HEK293T (cell line): ENCODE results near the gene ZFP36.

Source experiments
- CTCF ChIA-PET: fragments of 350-600 bp; formaldehyde crosslinking; extraction: SDS; loops from one replicate; lab custom pipeline; 2021; ENCODE audit warnings: antibody characterized with exemption, inconsistent platforms; lab: Yijun Ruan, JAX
- POLR2A ChIA-PET: fragments of 350-600 bp; formaldehyde crosslinking; extraction: SDS; loops from one replicate; lab custom pipeline; 2020; ENCODE audit warnings: antibody characterized with exemption, inconsistent platforms; lab: Yijun Ruan, JAX
- DNase-seq: peaks from one replicate; pipeline ENCODE4 v3.0.0; 2012; ENCODE audit warnings: mixed read lengths; ENCODE audit errors: extremely low spot score
- ARNT ChIP-seq: fragments of 450-650 bp; IDR thresholded peaks from 2 replicates; pipeline ENCODE4 v1.6.1; 2017; ENCODE audit warnings: mild to moderate bottlenecking
- BHLHE40 ChIP-seq: fragments of 450-650 bp; IDR thresholded peaks from 2 replicates; pipeline ENCODE4 v1.6.1; 2016; ENCODE audit warnings: mild to moderate bottlenecking, moderate library complexity, borderline replicate concordance
- CTBP1 ChIP-seq: fragments of 450-650 bp; IDR thresholded peaks from 2 replicates; pipeline ENCODE4 v1.6.1; 2016; ENCODE audit warnings: borderline replicate concordance
- ELF4 ChIP-seq: fragments of 450-650 bp; IDR thresholded peaks from 2 replicates; pipeline ENCODE4 v1.6.1; 2017; ENCODE audit warnings: antibody characterized with exemption
- FOXA1 ChIP-seq: fragments of 450-650 bp; IDR thresholded peaks from 2 replicates; pipeline ENCODE4 v1.6.1; 2016; ENCODE audit warnings: mild to moderate bottlenecking
- FOXK2 ChIP-seq: fragments of 450-650 bp; IDR thresholded peaks from 2 replicates; pipeline ENCODE4 v1.6.1; 2016; ENCODE audit warnings: mild to moderate bottlenecking
- FOXM1 ChIP-seq: fragments of 450-650 bp; IDR thresholded peaks from 2 replicates; pipeline ENCODE4 v1.6.1; 2017; ENCODE audit warnings: mild to moderate bottlenecking, borderline replicate concordance
- HDGF ChIP-seq: fragments of 450-650 bp; IDR thresholded peaks from 2 replicates; pipeline ENCODE4 v1.6.1; 2017; ENCODE audit warnings: antibody characterized with exemption, borderline replicate concordance
- L3MBTL2 ChIP-seq: fragments of 450-650 bp; conservative IDR thresholded peaks from 2 replicates; pipeline ENCODE4 v1.6.1; 2016; ENCODE audit warnings: mild to moderate bottlenecking
- LEF1 ChIP-seq: fragments of 450-650 bp; IDR thresholded peaks from 2 replicates; pipeline ENCODE4 v1.6.1; 2017; ENCODE audit warnings: mild to moderate bottlenecking, borderline replicate concordance
- NFRKB ChIP-seq: fragments of 450-650 bp; IDR thresholded peaks from 2 replicates; pipeline ENCODE4 v1.6.1; 2016; ENCODE audit warnings: mild to moderate bottlenecking, moderate library complexity
- SP1 ChIP-seq: fragments of 450-650 bp; IDR thresholded peaks from 2 replicates; pipeline ENCODE4 v1.6.1; 2017
- SUZ12 ChIP-seq: fragments of 450-650 bp; IDR thresholded peaks from 2 replicates; pipeline ENCODE4 v1.6.1; 2016; ENCODE audit warnings: mild to moderate bottlenecking
- TARDBP ChIP-seq: fragments of 450-650 bp; IDR thresholded peaks from 2 replicates; pipeline ENCODE4 v1.6.1; 2016
- ZNF384 ChIP-seq: fragments of 450-650 bp; IDR thresholded peaks from 2 replicates; pipeline ENCODE4 v1.6.1; 2016
- TF ChIP-seq, protein P1 (sequence below): fragments of 450-650 bp; IDR thresholded peaks from 2 replicates; pipeline ENCODE4 v1.6.1; 2016

The ZFP36 gene

DNA sequence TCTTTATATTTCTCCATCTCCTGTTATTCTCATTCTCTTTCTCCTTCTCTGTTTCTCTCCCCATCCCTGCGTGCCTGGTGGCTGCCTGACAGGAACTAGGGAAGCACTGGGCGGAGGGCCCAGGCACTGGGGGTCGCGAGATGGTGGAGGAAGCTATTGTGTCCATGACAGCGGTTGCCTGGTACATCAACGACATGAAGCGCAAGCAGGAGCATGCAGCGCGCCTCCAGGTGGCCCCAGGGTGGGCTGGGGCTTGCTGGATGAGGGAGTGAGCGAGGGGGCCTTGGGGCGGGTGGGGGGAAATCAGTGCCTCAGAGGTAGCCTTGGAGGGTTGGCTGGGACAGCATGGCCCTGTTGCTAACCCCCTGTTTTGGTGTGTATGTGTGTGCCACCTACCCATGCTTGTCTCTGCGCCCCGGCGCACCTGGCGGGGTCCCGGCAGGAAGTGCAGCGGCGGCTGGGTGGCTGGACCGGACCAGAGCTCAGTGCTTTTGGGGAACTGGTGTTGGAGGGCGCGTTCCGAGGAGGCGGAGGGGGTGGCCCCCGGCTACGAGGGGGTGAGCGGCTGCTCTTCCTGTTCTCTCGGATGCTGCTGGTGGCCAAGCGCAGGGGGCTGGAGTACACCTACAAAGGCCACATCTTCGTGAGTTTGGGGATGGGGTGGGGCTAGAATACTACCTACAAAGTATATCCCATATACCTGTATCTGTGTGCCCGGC is 11.0 kb downstream of the ZFP36 start:
- ChIA-PET CTCF (no interaction called here), POLR2A (interaction anchor here (6.8 kb wide), 1 partner anchor 18 kb away, joined by 78 read pairs; the partner anchor contains the start of gene RPS16)
- TF ChIP-seq TARDBP (no peak), BHLHE40 (no peak), FOXM1 (no peak), ZNF384 (no peak), FOXK2 (no peak), L3MBTL2 (no peak), SUZ12 (no peak), NFRKB (no peak), ARNT (no peak), LEF1 (no peak), HDGF (no peak), FOXA1 (no peak), CTBP1 (no peak), SP1 (no peak)
- TF ChIP-seq, protein P1, sequence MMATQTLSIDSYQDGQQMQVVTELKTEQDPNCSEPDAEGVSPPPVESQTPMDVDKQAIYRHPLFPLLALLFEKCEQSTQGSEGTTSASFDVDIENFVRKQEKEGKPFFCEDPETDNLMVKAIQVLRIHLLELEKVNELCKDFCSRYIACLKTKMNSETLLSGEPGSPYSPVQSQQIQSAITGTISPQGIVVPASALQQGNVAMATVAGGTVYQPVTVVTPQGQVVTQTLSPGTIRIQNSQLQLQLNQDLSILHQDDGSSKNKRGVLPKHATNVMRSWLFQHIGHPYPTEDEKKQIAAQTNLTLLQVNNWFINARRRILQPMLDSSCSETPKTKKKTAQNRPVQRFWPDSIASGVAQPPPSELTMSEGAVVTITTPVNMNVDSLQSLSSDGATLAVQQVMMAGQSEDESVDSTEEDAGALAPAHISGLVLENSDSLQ = no peak
- DNase-seq = no peak

DNA sequence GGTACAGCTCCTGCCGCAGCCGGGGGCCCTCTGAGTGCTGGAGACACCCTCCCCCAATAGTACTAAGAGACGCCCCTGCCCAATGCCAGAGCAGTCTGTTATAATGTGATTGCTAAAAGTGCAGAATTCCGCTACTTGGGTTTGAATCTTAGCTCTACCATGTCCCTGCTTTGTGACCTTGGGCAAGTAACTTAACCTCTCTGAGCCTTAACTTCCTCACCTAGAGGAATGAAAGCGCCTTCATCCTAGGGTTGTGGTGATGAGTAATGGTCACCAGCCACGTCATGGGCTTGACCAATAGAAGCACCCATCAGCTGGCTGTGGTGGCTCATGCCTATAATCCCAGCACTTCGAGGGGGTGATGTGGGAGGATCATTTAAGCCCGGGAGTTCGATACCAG is 12.4 kb downstream of the ZFP36 start:
- CTCF ChIA-PET = no interaction called here
- no peak for DNase-seq
- TF ChIP-seq LEF1 (no peak), FOXM1 (no peak), ELF4 (no peak), CTBP1 (no peak), SP1 (no peak), BHLHE40 (no peak), L3MBTL2 (no peak), NFRKB (no peak), TARDBP (no peak)
- TF ChIP-seq, protein P1 = no peak
- POLR2A ChIA-PET = interaction anchor here (6.8 kb wide), 1 partner anchor 17 kb away, joined by 78 read pairs; the partner anchor contains the start of gene RPS16

DNA sequence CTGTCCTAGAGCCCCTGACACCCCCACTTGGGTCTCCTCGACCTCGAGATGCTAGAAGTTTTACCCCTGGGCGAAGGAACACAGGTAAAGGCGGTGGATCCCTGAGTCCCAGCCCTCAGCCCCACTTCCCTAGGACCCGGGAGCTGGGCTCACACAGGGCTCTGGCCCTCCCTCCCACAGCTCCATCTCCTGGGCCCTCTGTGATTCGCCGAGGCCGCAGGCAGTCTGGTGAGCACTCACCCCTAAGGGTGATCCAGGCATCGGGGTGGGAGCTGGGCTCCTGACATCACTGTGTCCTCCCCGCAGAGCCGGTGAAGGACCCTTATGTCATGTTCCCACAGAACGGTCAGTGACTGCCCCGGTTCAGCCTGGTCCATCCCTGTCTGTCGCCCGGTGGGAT is 14.1 kb downstream of the ZFP36 start:
- no peak for TF ChIP-seq FOXA1
- TF ChIP-seq SUZ12 = no peak
- TF ChIP-seq CTBP1 = no peak
- no peak for TF ChIP-seq LEF1
- no peak for TF ChIP-seq L3MBTL2
- no peak for TF ChIP-seq TARDBP
- TF ChIP-seq, protein P1 = no peak
- TF ChIP-seq FOXK2 = no peak
- TF ChIP-seq ZNF384 = no peak
- no peak for TF ChIP-seq NFRKB
- TF ChIP-seq ELF4 = no peak
- no peak for TF ChIP-seq HDGF
- no peak for TF ChIP-seq ARNT
- no peak for TF ChIP-seq FOXM1
- no peak for TF ChIP-seq SP1
- TF ChIP-seq BHLHE40 = no peak
- DNase-seq = no peak
- ChIA-PET POLR2A (interaction anchor here (1.6 to 6.8 kb wide), 3 partner anchors 8 to 15 kb away, joined by 4 to 78 read pairs (median 4); partner anchors contain the start of gene RPS16), CTCF (interaction anchor here (1.2 kb wide), 1 partner anchor 15 kb away, joined by 5 read pairs; the partner anchor contains the start of gene RPS16)

DNA sequence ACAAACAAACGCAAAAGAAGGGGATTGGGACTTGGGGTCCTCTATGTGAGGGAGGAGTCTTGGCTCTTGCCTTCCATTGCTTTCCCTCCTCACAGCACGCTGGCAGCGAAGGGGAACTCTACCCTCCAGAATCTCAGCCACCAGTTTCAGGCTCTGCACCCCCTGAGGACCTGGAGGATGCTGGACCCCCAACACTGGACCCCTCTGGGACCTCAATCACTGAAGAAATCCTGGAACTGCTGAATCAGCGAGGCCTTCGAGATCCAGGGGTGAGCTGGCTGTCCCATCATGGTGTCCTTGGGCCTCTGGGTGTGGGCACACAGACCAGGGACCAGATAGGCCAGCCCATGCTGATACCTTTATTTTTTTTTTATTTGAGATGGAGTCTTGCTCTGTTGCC is 15.4 kb downstream of the ZFP36 start:
- ChIA-PET CTCF (no interaction called here), POLR2A (interaction anchor here (6.8 kb wide), 1 partner anchor 14 kb away, joined by 78 read pairs; the partner anchor contains the start of gene RPS16)
- TF ChIP-seq CTBP1 = no peak
- TF ChIP-seq ELF4 = no peak
- TF ChIP-seq FOXA1 = no peak
- TF ChIP-seq ZNF384 = no peak
- no peak for TF ChIP-seq L3MBTL2
- no peak for TF ChIP-seq LEF1
- no peak for TF ChIP-seq SUZ12
- TF ChIP-seq FOXK2 = no peak
- TF ChIP-seq SP1 = no peak
- TF ChIP-seq, protein P1 = no peak
- TF ChIP-seq HDGF = no peak
- TF ChIP-seq NFRKB = no peak
- no peak for TF ChIP-seq FOXM1
- TF ChIP-seq ARNT = no peak
- no peak for TF ChIP-seq BHLHE40
- TF ChIP-seq TARDBP = no peak
- DNase-seq = no peak

DNA sequence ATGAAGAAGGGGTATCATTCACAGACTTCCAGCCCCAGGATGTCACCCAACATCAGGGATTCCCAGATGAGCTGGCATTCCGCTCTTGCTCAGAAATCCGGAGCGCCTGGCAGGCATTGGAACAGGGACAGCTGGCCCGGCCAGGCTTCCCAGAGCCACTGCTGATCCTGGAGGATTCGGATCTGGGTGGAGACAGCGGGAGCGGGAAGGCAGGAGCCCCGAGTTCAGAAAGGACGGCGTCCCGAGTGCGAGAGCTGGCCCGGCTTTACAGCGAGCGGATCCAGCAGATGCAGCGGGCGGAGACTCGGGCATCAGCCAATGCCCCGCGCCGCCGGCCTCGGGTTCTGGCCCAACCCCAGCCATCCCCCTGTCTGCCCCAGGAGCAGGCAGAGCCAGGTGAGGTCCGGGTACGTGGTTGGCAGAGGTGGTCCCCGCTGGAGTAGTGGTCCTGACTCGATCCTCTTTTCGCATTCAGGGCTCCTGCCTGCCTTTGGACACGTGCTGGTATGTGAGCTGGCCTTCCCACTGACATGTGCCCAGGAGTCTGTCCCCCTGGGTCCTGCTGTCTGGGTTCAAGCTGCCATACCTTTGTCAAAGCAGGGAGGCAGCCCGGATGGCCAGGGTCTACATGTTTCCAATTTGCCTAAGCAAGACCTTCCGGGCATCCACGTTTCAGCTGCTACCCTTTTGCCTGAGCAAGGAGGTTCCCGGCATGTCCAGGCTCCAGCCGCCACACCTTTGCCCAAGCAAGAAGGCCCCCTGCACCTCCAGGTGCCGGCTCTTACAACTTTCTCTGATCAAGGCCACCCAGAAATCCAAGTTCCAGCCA is 16.8 kb downstream of the ZFP36 start:
- CTCF ChIA-PET = interaction anchor here (0.6 kb wide), 1 partner anchor 128 kb away, joined by 7 read pairs; no protein-coding TSS in a partner anchor
- POLR2A ChIA-PET = interaction anchor here (1.0 to 3.4 kb wide), 4 partner anchors 9 to 22 kb away, joined by 3 to 30 read pairs (median 6); partner anchors contain the start of gene RPS16
- TF ChIP-seq FOXM1 (no peak), ELF4 (no peak), BHLHE40 (no peak), CTBP1 (no peak), SP1 (no peak), HDGF (no peak), SUZ12 (no peak), ARNT (no peak), NFRKB (no peak), FOXK2 (no peak), FOXA1 (no peak), TARDBP (no peak), LEF1 (no peak), L3MBTL2 (no peak), ZNF384 (no peak)
- TF ChIP-seq, protein P1 = no peak
- DNase-seq = no peak
